H1 (cell line): ENCODE data around the gene VSIR. TPM values are rescaled to one million over a fixed set of nuclear protein-coding genes. Genes with fewer than 3 reads are reported as not detected.

Experiments
- BACH1 ChIP-seq: IDR thresholded peaks from 2 replicates; pipeline ENCODE4 v1.6.1; 2012; ENCODE audit warnings: low read length, improper control_type of control experiment
- SP4 ChIP-seq: IDR thresholded peaks from 2 replicates; pipeline ENCODE4 v1.6.1; 2012; ENCODE audit warnings: low read length, inconsistent platforms
- YY1 ChIP-seq: IDR thresholded peaks from 2 replicates; pipeline ENCODE4 v1.6.1; 2011; ENCODE audit warnings: low read depth, mild to moderate bottlenecking, low read length
- polyA plus RNA-seq, 7 experiments: library from polyadenylated mRNA; depleted of rRNA in 3 of 7; stranded (reverse) in 5 of 7; unstranded in 2 of 7; fragments of >200 nt in 5 of 7; fragments of 200-250 nt in 2 of 7; gene quantifications; 1 replicate in 5 of 7; 2 replicates in 1 of 7; 4 replicates in 1 of 7; pipeline versions ENCODE4 v1.2.1 to v1.2.3, GENCODE V29; 2011 to 2013; ENCODE audit warnings: missing spikeins in 2 of 7, mixed read lengths in 2 of 7
- total RNA-seq: library from RNA; stranded (reverse); fragmentation: NEBNext Ultra II Directional; extraction: Animal tissue kit (Norgen Biotek cat#: 25700); gene quantifications from 2 replicates; pipeline ENCODE4 v1.2.1, GENCODE V29; 2021

The VSIR gene
- total and polyA plus RNA-seq, 2 of the 8 experiments (the other 6 are each of a cell fraction or from before 2014, with no cell fraction given) = 0.33 TPM; not detected in 1

DNA sequence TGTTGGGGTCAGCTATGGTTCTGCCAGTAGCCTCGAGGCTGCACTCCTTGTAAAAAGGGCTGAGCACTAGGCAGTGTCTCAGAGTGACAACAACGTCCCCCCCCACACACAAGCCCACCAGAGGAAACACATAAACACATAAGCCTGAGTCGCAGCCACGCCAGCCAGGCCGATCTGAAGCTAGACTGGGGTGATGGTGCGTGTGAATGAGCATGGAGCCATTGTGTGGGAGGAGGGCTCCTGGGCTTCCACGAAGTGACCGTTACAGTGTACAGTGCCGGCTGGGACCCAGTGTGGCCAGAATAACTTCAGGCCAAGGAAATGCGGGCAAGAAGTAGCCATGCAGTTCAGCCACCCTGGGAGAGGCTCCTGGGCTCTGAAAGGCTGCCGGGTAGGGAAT, 50.0 kb downstream of the VSIR start (continued):
- TF ChIP-seq BACH1 = no peak
- no peak for TF ChIP-seq YY1
- TF ChIP-seq SP4 = no peak
